Subcutaneous abdominal adipose tissue (tissue), 5 donors: ENCODE results near the gene ANO2.

Experiments
- H3K27ac ChIP-seq: one replicate; pipeline ENCODE4 v1.7.0; 2013; ENCODE audit warnings: low read depth, mild to moderate bottlenecking, inconsistent platforms, low read length, moderate library complexity
- H3K27me3 ChIP-seq, 5 donors: one replicate each; pipeline ENCODE4 v1.7.0; 2013; ENCODE audit warnings: low read length in 5 of 5, inconsistent platforms in 1 of 5; ENCODE audit not compliant: control insufficient read depth in 5 of 5, insufficient read depth in 4 of 5
- H3K36me3 ChIP-seq, 5 donors: one replicate each; pipeline ENCODE4 v1.7.0; 2013; ENCODE audit warnings: low read length in 5 of 5; ENCODE audit not compliant: control insufficient read depth in 5 of 5, insufficient read depth in 5 of 5
- H3K4me1 ChIP-seq, 5 donors: one replicate each; pipeline ENCODE4 v1.7.0; 2013; ENCODE audit warnings: low read length in 5 of 5, mild to moderate bottlenecking in 3 of 5, moderate library complexity in 1 of 5; ENCODE audit not compliant: control insufficient read depth in 5 of 5, insufficient read depth in 5 of 5
- H3K4me3 ChIP-seq, 5 donors: one replicate each; pipeline ENCODE4 v1.7.0; 2013; ENCODE audit warnings: low read length in 5 of 5, low read depth in 1 of 5
- H3K9ac ChIP-seq, 5 donors: one replicate each; pipeline ENCODE4 v1.7.0; 2013; ENCODE audit warnings: low read length in 5 of 5, mild to moderate bottlenecking in 4 of 5, moderate library complexity in 3 of 5
- H3K9me3 ChIP-seq, 5 donors: one replicate each; pipeline ENCODE4 v1.7.0; 2013; ENCODE audit warnings: low read length in 5 of 5; ENCODE audit not compliant: control insufficient read depth in 5 of 5
- donor health status: healthy.
- donor health status: healthy.
- donor health status: healthy.
- donor health status: healthy.
- donor health status: healthy.

The ANO2 gene

GRCh38 chr12:5881101-5881606 is 63.9 kb downstream of the ANO2 start:
- H3K9ac ChIP-seq: no peak overlapping the region
- peaks cover 0 to 3% (median 0%) of the 10 kb centered on the region in 5 donors for H3K9me3 ChIP-seq
- H3K27me3 ChIP-seq: peaks cover 0 to 6% (median 4%) of the 10 kb centered on the region in 5 donors
- no peak overlapping the region for H3K27ac ChIP-seq
- peaks cover 0 to 5% (median 0%) of the 10 kb centered on the region in 5 donors for H3K4me1 ChIP-seq
- H3K4me3 ChIP-seq: no peak overlapping the region
- peaks cover 0 to 8% (median 0%) of the 10 kb centered on the region in 5 donors for H3K36me3 ChIP-seq

- Histone ChIP-seq H3K9ac (no peak overlapping the region), H3K27ac (no peak overlapping the region), H3K4me1 (peaks cover 0 to 2% (median 0%) of the 10 kb centered on the region in 5 donors), H3K36me3 (peaks cover 0 to 11% (median 0%) of the 10 kb centered on the region in 5 donors), H3K27me3 (peaks cover 0 to 10% (median 3%) of the 10 kb centered on the region in 5 donors), H3K4me3 (no peak overlapping the region), H3K9me3 (no peaks in the 10 kb centered on the region)
Observed at GRCh38 chr12:5875851-5876250, 69.2 kb downstream of the ANO2 start.

GRCh38 chr12:5874514-5874913 is 70.5 kb downstream of the ANO2 start:
- H3K9ac ChIP-seq: no peak overlapping the region
- H3K4me3 ChIP-seq: no peak overlapping the region
- H3K27ac ChIP-seq: no peak overlapping the region
- peaks cover 0 to 10% (median 1%) of the 10 kb centered on the region in 5 donors for H3K27me3 ChIP-seq
- H3K9me3 ChIP-seq: no peaks in the 10 kb centered on the region
- peaks cover 0 to 5% (median 0%) of the 10 kb centered on the region in 5 donors for H3K4me1 ChIP-seq
- H3K36me3 ChIP-seq: peaks cover 0 to 11% (median 0%) of the 10 kb centered on the region in 5 donors

GRCh38 chr12:5873281-5873919 is 71.7 kb downstream of the ANO2 start:
- Histone ChIP-seq H3K4me3 (no peak overlapping the region), H3K9me3 (no peaks in the 10 kb centered on the region), H3K9ac (no peak overlapping the region), H3K36me3 (peaks cover 0 to 8% (median 2%) of the 10 kb centered on the region in 5 donors), H3K27ac (no peak overlapping the region), H3K4me1 (peaks cover 0 to 9% (median 0%) of the 10 kb centered on the region in 5 donors), H3K27me3 (peaks cover 0 to 10% (median 0%) of the 10 kb centered on the region in 5 donors)

GRCh38 chr12:5872745-5873144 is 72.3 kb downstream of the ANO2 start:
- H3K36me3 ChIP-seq: peaks cover 0 to 5% (median 2%) of the 10 kb centered on the region in 5 donors
- H3K4me1 ChIP-seq: peaks cover 0 to 9% (median 0%) of the 10 kb centered on the region in 5 donors
- H3K27me3 ChIP-seq: peaks cover 0 to 10% (median 0%) of the 10 kb centered on the region in 5 donors
- no peak overlapping the region for H3K4me3 ChIP-seq
- no peak overlapping the region for H3K9ac ChIP-seq
- H3K9me3 ChIP-seq: no peaks in the 10 kb centered on the region
- no peak overlapping the region for H3K27ac ChIP-seq

- Histone ChIP-seq H3K9me3 (no peaks in the 10 kb centered on the region), H3K9ac (no peak overlapping the region), H3K27ac (no peak overlapping the region), H3K4me1 (peaks cover 0 to 9% (median 0%) of the 10 kb centered on the region in 5 donors), H3K27me3 (peaks cover 0 to 12% (median 4%) of the 10 kb centered on the region in 5 donors), H3K4me3 (no peak overlapping the region), H3K36me3 (peaks cover 0 to 5% (median 2%) of the 10 kb centered on the region in 5 donors)
Observed at GRCh38 chr12:5871741-5872140, 73.3 kb downstream of the ANO2 start.

GRCh38 chr12:5870183-5870582 is 74.9 kb downstream of the ANO2 start:
- no peak overlapping the region for H3K4me3 ChIP-seq
- peaks cover 0 to 5% (median 0%) of the 10 kb centered on the region in 5 donors for H3K9me3 ChIP-seq
- H3K27me3 ChIP-seq: peaks cover 0 to 16% (median 5%) of the 10 kb centered on the region in 5 donors
- H3K4me1 ChIP-seq: peaks cover 0 to 7% (median 0%) of the 10 kb centered on the region in 5 donors
- no peak overlapping the region for H3K27ac ChIP-seq
- H3K36me3 ChIP-seq: peaks cover 0 to 5% (median 2%) of the 10 kb centered on the region in 5 donors
- no peak overlapping the region for H3K9ac ChIP-seq

GRCh38 chr12:5868625-5869295 is 76.3 kb downstream of the ANO2 start:
- Histone ChIP-seq H3K9me3 (peaks cover 0 to 6% (median 0%) of the 10 kb centered on the region in 5 donors), H3K36me3 (peaks cover 0 to 2% (median 0%) of the 10 kb centered on the region in 5 donors), H3K27ac (no peak overlapping the region), H3K27me3 (peaks cover 0 to 10% (median 5%) of the 10 kb centered on the region in 5 donors), H3K9ac (no peak overlapping the region), H3K4me1 (peaks cover 0 to 7% (median 0%) of the 10 kb centered on the region in 5 donors), H3K4me3 (no peak overlapping the region)

GRCh38 chr12:5865397-5865796 is 79.7 kb downstream of the ANO2 start:
- Histone ChIP-seq H3K4me1 (peaks cover 0 to 7% (median 0%) of the 10 kb centered on the region in 5 donors), H3K27ac (no peak overlapping the region), H3K36me3 (peaks cover 0 to 3% (median 0%) of the 10 kb centered on the region in 5 donors), H3K9me3 (peaks cover 0 to 6% (median 0%) of the 10 kb centered on the region in 5 donors), H3K4me3 (no peak overlapping the region), H3K27me3 (peaks cover 0 to 13% (median 4%) of the 10 kb centered on the region in 5 donors), H3K9ac (no peak overlapping the region)

- H3K36me3 ChIP-seq: peaks cover 0 to 3% (median 0%) of the 10 kb centered on the region in 5 donors
- peaks cover 0 to 4% (median 0%) of the 10 kb centered on the region in 5 donors for H3K4me1 ChIP-seq
- no peak overlapping the region for H3K27ac ChIP-seq
- no peak overlapping the region for H3K4me3 ChIP-seq
- peaks cover 0 to 6% (median 0%) of the 10 kb centered on the region in 5 donors for H3K9me3 ChIP-seq
- peaks cover 0 to 13% (median 4%) of the 10 kb centered on the region in 5 donors for H3K27me3 ChIP-seq
- H3K9ac ChIP-seq: no peak overlapping the region
Observed at GRCh38 chr12:5864972-5865371, 80.1 kb downstream of the ANO2 start.
